IgD-negative memory B cell (primary cell): ENCODE measurements around the gene HOPX. TPM values are rescaled to one million over a fixed set of nuclear protein-coding genes. Genes with fewer than 3 reads are reported as not detected.
"Not testable (repeated sequence)": the region's sequence is repeated elsewhere in the genome, so short reads cannot be mapped to it uniquely, and the experiment has no call there.

Experiments used
- H3K27ac Mint-ChIP-seq, 3 donors: one replicate each; pipeline ENCODE4 v1.8.0; 2020 to 2022; ENCODE audit warnings: mild to moderate bottlenecking in 3 of 3, mixed read lengths in 3 of 3, moderate library complexity in 1 of 3
- H3K27me3 Mint-ChIP-seq: one replicate; pipeline ENCODE4 v1.8.0; 2021; ENCODE audit warnings: mixed read lengths
- H3K36me3 Mint-ChIP-seq: one replicate; pipeline ENCODE4 v1.8.0; 2020; ENCODE audit warnings: mild to moderate bottlenecking, mixed read lengths
- H3K4me1 Mint-ChIP-seq, 3 donors: one replicate each; pipeline ENCODE4 v1.8.0; 2020 to 2022; ENCODE audit warnings: mixed read lengths in 3 of 3, mild to moderate bottlenecking in 1 of 3
- H3K4me3 Mint-ChIP-seq, 4 donors: one replicate each; pipeline ENCODE4 v1.8.0; 2020 to 2022; ENCODE audit warnings: mild to moderate bottlenecking in 4 of 4, mixed read lengths in 4 of 4, moderate library complexity in 3 of 4
- H3K9me3 Mint-ChIP-seq, 3 donors: one replicate each; pipeline ENCODE4 v1.8.0; 2020 to 2021; ENCODE audit warnings: mixed read lengths in 3 of 3, mild to moderate bottlenecking in 1 of 3
- polyA plus RNA-seq: library from polyadenylated mRNA; unstranded; fragments of 300-500 nt; fragmentation: Illumina TruSeq; gene quantifications from one replicate; pipeline ENCODE4 v1.2.3, GENCODE V29; 2021

HOPX gene
- polyA plus RNA-seq, 1 donor from 2014 or later: 84.2 TPM

GRCh38 chr4:56698329-56698728 lies 17.2 kb upstream of the HOPX start:
- Mint-ChIP-seq H3K4me1 (peaks cover 0 to 13% (median 1%) of the 10 kb centered on the region in 3 donors), H3K9me3 (no peaks in the 10 kb centered on the region), H3K27ac (no peak overlapping the region), H3K27me3 (peaks cover 6% of the 10 kb centered on the region), H3K36me3 (peaks cover 2% of the 10 kb centered on the region), H3K4me3 (no peak overlapping the region)

GRCh38 chr4:56696056-56696455 lies 15.0 kb upstream of the HOPX start:
- Mint-ChIP-seq H3K27ac (no peak overlapping the region), H3K36me3 (peaks cover 2% of the 10 kb centered on the region), H3K9me3 (no peaks in the 10 kb centered on the region), H3K4me3 (no peak overlapping the region), H3K4me1 (peaks cover 0 to 9% (median 1%) of the 10 kb centered on the region in 3 donors), H3K27me3 (peaks cover 6% of the 10 kb centered on the region)

GRCh38 chr4:56693476-56693875 lies 12.4 kb upstream of the HOPX start:
- not testable (repeated sequence) for H3K9me3 Mint-ChIP-seq, H3K4me3 Mint-ChIP-seq, H3K36me3 Mint-ChIP-seq, H3K27ac Mint-ChIP-seq, H3K4me1 Mint-ChIP-seq, H3K27me3 Mint-ChIP-seq

GRCh38 chr4:56692576-56692975 lies 11.5 kb upstream of the HOPX start:
- Mint-ChIP-seq H3K27ac (no peak overlapping the region), H3K4me3 (no peak overlapping the region), H3K4me1 (peaks cover 0 to 7% (median 3%) of the 10 kb centered on the region in 3 donors), H3K9me3 (no peaks in the 10 kb centered on the region), H3K36me3 (peaks cover 2% of the 10 kb centered on the region), H3K27me3 (no peaks in the 10 kb centered on the region)

- Mint-ChIP-seq H3K27ac (no peak overlapping the region), H3K36me3 (peaks cover 2% of the 10 kb centered on the region), H3K4me3 (no peak overlapping the region), H3K27me3 (no peaks in the 10 kb centered on the region), H3K4me1 (peaks cover 0 to 10% (median 9%) of the 10 kb centered on the region in 3 donors), H3K9me3 (no peaks in the 10 kb centered on the region)
These were observed 10.3 kb upstream of the HOPX start for GRCh38 chr4:56691425-56691824.

GRCh38 chr4:56690393-56690792 lies 9.3 kb upstream of the HOPX start:
- peaks cover 2% of the 10 kb centered on the region for H3K36me3 Mint-ChIP-seq
- peaks cover 2% of the 10 kb centered on the region for H3K27me3 Mint-ChIP-seq
- no peak overlapping the region for H3K27ac Mint-ChIP-seq
- H3K4me3 Mint-ChIP-seq: no peak overlapping the region
- no peaks in the 10 kb centered on the region for H3K9me3 Mint-ChIP-seq
- H3K4me1 Mint-ChIP-seq: peaks cover 0 to 9% (median 7%) of the 10 kb centered on the region in 3 donors

GRCh38 chr4:56689201-56689969 lies 8.3 kb upstream of the HOPX start:
- Mint-ChIP-seq H3K27ac (no peak overlapping the region), H3K4me3 (no peak overlapping the region), H3K9me3 (no peaks in the 10 kb centered on the region), H3K4me1 (peaks cover 0 to 9% (median 6%) of the 10 kb centered on the region in 3 donors), H3K36me3 (no peaks in the 10 kb centered on the region), H3K27me3 (peaks cover 4% of the 10 kb centered on the region)

GRCh38 chr4:56688094-56688647 lies 7.1 kb upstream of the HOPX start:
- H3K27ac Mint-ChIP-seq: no peak overlapping the region
- no peak overlapping the region for H3K4me3 Mint-ChIP-seq
- peaks cover 13% of the 10 kb centered on the region for H3K27me3 Mint-ChIP-seq
- H3K9me3 Mint-ChIP-seq: no peaks in the 10 kb centered on the region
- no peaks in the 10 kb centered on the region for H3K36me3 Mint-ChIP-seq
- H3K4me1 Mint-ChIP-seq: peaks cover 0 to 9% (median 6%) of the 10 kb centered on the region in 3 donors

GRCh38 chr4:56686537-56687231 lies 5.6 kb upstream of the HOPX start:
- peaks cover 3 to 11% (median 8%) of the 10 kb centered on the region in 3 donors for H3K4me1 Mint-ChIP-seq
- peak overlapping the region in 2 of 3 donors; percentile 19 to 78 for H3K27ac Mint-ChIP-seq
- no peaks in the 10 kb centered on the region for H3K9me3 Mint-ChIP-seq
- peaks cover 18% of the 10 kb centered on the region for H3K27me3 Mint-ChIP-seq
- no peaks in the 10 kb centered on the region for H3K36me3 Mint-ChIP-seq
- peak overlapping the region in 1 of 4 donors; percentile 41 for H3K4me3 Mint-ChIP-seq

GRCh38 chr4:56684320-56685050 lies 3.4 kb upstream of the HOPX start:
- Mint-ChIP-seq H3K4me1 (peaks cover 6 to 14% (median 14%) of the 10 kb centered on the region in 3 donors), H3K4me3 (no peak overlapping the region), H3K27ac (no peak overlapping the region), H3K36me3 (no peaks in the 10 kb centered on the region), H3K9me3 (no peaks in the 10 kb centered on the region), H3K27me3 (peaks cover 21% of the 10 kb centered on the region)

GRCh38 chr4:56683455-56683854 lies 2.4 kb upstream of the HOPX start:
- peaks cover 6 to 14% (median 12%) of the 10 kb centered on the region in 3 donors for H3K4me1 Mint-ChIP-seq
- H3K9me3 Mint-ChIP-seq: no peaks in the 10 kb centered on the region
- H3K4me3 Mint-ChIP-seq: no peak overlapping the region
- H3K27me3 Mint-ChIP-seq: peaks cover 21% of the 10 kb centered on the region
- H3K36me3 Mint-ChIP-seq: no peaks in the 10 kb centered on the region
- no peak overlapping the region for H3K27ac Mint-ChIP-seq

- H3K4me3 Mint-ChIP-seq: peak overlapping the region; percentile 11 to 91 (median 48)
- H3K27ac Mint-ChIP-seq: no peak overlapping the region
- peaks cover 21% of the 10 kb centered on the region for H3K27me3 Mint-ChIP-seq
- peaks cover 6 to 11% (median 11%) of the 10 kb centered on the region in 3 donors for H3K4me1 Mint-ChIP-seq
- no peaks in the 10 kb centered on the region for H3K36me3 Mint-ChIP-seq
- no peaks in the 10 kb centered on the region for H3K9me3 Mint-ChIP-seq
These were observed 893 bp upstream of the HOPX start for GRCh38 chr4:56681853-56682525.

- Mint-ChIP-seq H3K27ac (no peak overlapping the region), H3K36me3 (no peaks in the 10 kb centered on the region), H3K9me3 (no peaks in the 10 kb centered on the region), H3K4me3 (no peak overlapping the region), H3K4me1 (peaks cover 6 to 9% (median 7%) of the 10 kb centered on the region in 3 donors), H3K27me3 (peaks cover 24% of the 10 kb centered on the region)
These were observed 830 bp downstream of the HOPX start for GRCh38 chr4:56680266-56680665.

GRCh38 chr4:56677711-56678110 lies 3.4 kb downstream of the HOPX start:
- Mint-ChIP-seq H3K36me3 (no peaks in the 10 kb centered on the region), H3K4me3 (peak overlapping the region in 1 of 4 donors; percentile 24), H3K27ac (no peak overlapping the region), H3K4me1 (peaks cover 6 to 9% (median 7%) of the 10 kb centered on the region in 3 donors), H3K27me3 (peaks cover 16% of the 10 kb centered on the region), H3K9me3 (no peaks in the 10 kb centered on the region)
